GM21825 (cell line): ENCODE results near the gene CNTLN.
"Not testable (repeated sequence)": the region's sequence is repeated elsewhere in the genome, so short reads cannot be mapped to it uniquely, and the experiment has no call there.

ENCODE experiments used
- ATAC-seq: cut with Tn5 transposase; IDR thresholded peaks from one replicate; pipeline ENCODE4 v1.9.1; 2021; ENCODE audit warnings: mild to moderate bottlenecking, moderate library complexity; ENCODE audit not compliant: unreplicated experiment

CNTLN gene

GRCh38 chr9:17294822-17295624 lies 160.2 kb downstream of the CNTLN start:
- no peak for ATAC-seq

GRCh38 chr9:17315341-17315740 lies 180.5 kb downstream of the CNTLN start:
- no peak for ATAC-seq

- no peak for ATAC-seq
These were observed 184.0 kb downstream of the CNTLN start for GRCh38 chr9:17318821-17319320.

GRCh38 chr9:17319864-17320263 lies 185.0 kb downstream of the CNTLN start:
- ATAC-seq: no peak

GRCh38 chr9:17322882-17323864 lies 188.3 kb downstream of the CNTLN start:
- no peak for ATAC-seq

GRCh38 chr9:17328331-17328730 lies 193.5 kb downstream of the CNTLN start:
- no peak for ATAC-seq

- ATAC-seq: no peak
These were observed 195.3 kb downstream of the CNTLN start for GRCh38 chr9:17330097-17330496.

- ATAC-seq: no peak
These were observed 197.3 kb downstream of the CNTLN start for GRCh38 chr9:17332115-17332514.

- no peak for ATAC-seq
These were observed 204.3 kb downstream of the CNTLN start for GRCh38 chr9:17339156-17339555.

GRCh38 chr9:17342696-17343095 lies 207.9 kb downstream of the CNTLN start:
- no peak for ATAC-seq

- ATAC-seq: no peak
These were observed 215.0 kb downstream of the CNTLN start for GRCh38 chr9:17349831-17350230.

GRCh38 chr9:17354006-17354405 lies 219.2 kb downstream of the CNTLN start:
- ATAC-seq: not testable (repeated sequence)

- ATAC-seq: no peak
These were observed 226.5 kb downstream of the CNTLN start for GRCh38 chr9:17361378-17361777.

- ATAC-seq: no peak
These were observed 232.2 kb downstream of the CNTLN start for GRCh38 chr9:17367035-17367434.

- no peak for ATAC-seq
These were observed 245.5 kb downstream of the CNTLN start for GRCh38 chr9:17380126-17380861.

GRCh38 chr9:17387565-17387964 lies 252.7 kb downstream of the CNTLN start:
- no peak for ATAC-seq

- no peak for ATAC-seq
These were observed 254.2 kb downstream of the CNTLN start for GRCh38 chr9:17389026-17389425.

GRCh38 chr9:17394881-17395510 lies 260.2 kb downstream of the CNTLN start:
- ATAC-seq: no peak

GRCh38 chr9:17397166-17397728 lies 262.4 kb downstream of the CNTLN start:
- not testable (repeated sequence) for ATAC-seq

- ATAC-seq: no peak
These were observed 263.5 kb downstream of the CNTLN start for GRCh38 chr9:17398350-17398749.
